ENCODE results near the gene STAT4. TPM values are rescaled to one million over a fixed set of nuclear protein-coding genes. Genes with fewer than 3 reads are reported as not detected.

The STAT4 gene
- total RNA-seq, 1 donor from 2014 or later: 1.6 TPM

GRCh38 chr2:190999949-191000665 is 150.7 kb downstream of the STAT4 start:
- no peaks in the 10 kb centered on the region for H3K79me2 ChIP-seq (ENCODE audit: insufficient read depth, low read length)
- TF ChIP-seq CTCF (IDR thresholded peaks at IDR 0.05; ENCODE audit: insufficient read depth, low read depth, low read length) (no peak), EZH2 (IDR thresholded peaks at IDR 0.05; ENCODE audit: insufficient read depth, low read length) (no peak)
- Mint-ChIP-seq H3K36me3 (ENCODE audit: low read depth, unreplicated experiment) (peaks cover 58% of the 10 kb centered on the region), H3K4me3 (ENCODE audit: unreplicated experiment) (no peak overlapping the region), H3K27ac (ENCODE audit: unreplicated experiment) (no peak overlapping the region), H3K9me3 (ENCODE audit: unreplicated experiment) (peaks cover 4% of the 10 kb centered on the region), H3K4me1 (ENCODE audit: low read depth, unreplicated experiment) (peaks cover 12% of the 10 kb centered on the region), H3K27me3 (ENCODE audit: low read depth, unreplicated experiment) (no peaks in the 10 kb centered on the region)
- no peak overlapping the region for H3K4me2 ChIP-seq (ENCODE audit: low read length)
- H2AFZ ChIP-seq (ENCODE audit: low read depth, low read length): no peak overlapping the region
- no peaks in the 10 kb centered on the region for H3K4me1 ChIP-seq (ENCODE audit: insufficient read depth, low read length)
- FAIRE-seq (no peak), DNase-seq (ENCODE audit: low read depth) (no peak)
- H3K9ac ChIP-seq (ENCODE audit: low read length): no peak overlapping the region
- no peak overlapping the region for H3K27ac ChIP-seq (ENCODE audit: low read depth, low read length)
- H3K36me3 ChIP-seq (ENCODE audit: insufficient read depth, low read length): peaks cover 53% of the 10 kb centered on the region
- no peaks in the 10 kb centered on the region for H3K27me3 ChIP-seq (ENCODE audit: insufficient read depth, low read length)
- no peaks in the 10 kb centered on the region for H4K20me1 ChIP-seq (ENCODE audit: insufficient read depth, low read length)
- H3K4me3 ChIP-seq (ENCODE audit: insufficient read depth, low read depth, low read length): no peak overlapping the region
- H3K9me3 ChIP-seq (ENCODE audit: insufficient read depth, low read depth, low read length): no peaks in the 10 kb centered on the region

- H2AFZ ChIP-seq (ENCODE audit: low read depth, low read length): no peak overlapping the region
- H3K4me1 ChIP-seq (ENCODE audit: insufficient read depth, low read length): no peaks in the 10 kb centered on the region
- Mint-ChIP-seq H3K9me3 (ENCODE audit: unreplicated experiment) (peaks cover 4% of the 10 kb centered on the region), H3K4me1 (ENCODE audit: low read depth, unreplicated experiment) (peaks cover 13% of the 10 kb centered on the region), H3K27me3 (ENCODE audit: low read depth, unreplicated experiment) (no peaks in the 10 kb centered on the region), H3K27ac (ENCODE audit: unreplicated experiment) (peak overlapping the region; percentile 66), H3K36me3 (ENCODE audit: low read depth, unreplicated experiment) (peaks cover 58% of the 10 kb centered on the region), H3K4me3 (ENCODE audit: unreplicated experiment) (no peak overlapping the region)
- H3K79me2 ChIP-seq (ENCODE audit: insufficient read depth, low read length): no peaks in the 10 kb centered on the region
- H3K4me2 ChIP-seq (ENCODE audit: low read length): no peak overlapping the region
- no peak for TF ChIP-seq EZH2 (IDR thresholded peaks at IDR 0.05; ENCODE audit: insufficient read depth, low read length)
- TF ChIP-seq CTCF (IDR thresholded peaks at IDR 0.05; ENCODE audit: insufficient read depth, low read depth, low read length): no peak
- H3K4me3 ChIP-seq (ENCODE audit: insufficient read depth, low read depth, low read length): no peak overlapping the region
- FAIRE-seq (no peak), DNase-seq (ENCODE audit: low read depth) (no peak)
- H3K27me3 ChIP-seq (ENCODE audit: insufficient read depth, low read length): no peaks in the 10 kb centered on the region
- H4K20me1 ChIP-seq (ENCODE audit: insufficient read depth, low read length): no peaks in the 10 kb centered on the region
- no peaks in the 10 kb centered on the region for H3K9me3 ChIP-seq (ENCODE audit: insufficient read depth, low read depth, low read length)
- H3K9ac ChIP-seq (ENCODE audit: low read length): no peak overlapping the region
- no peak overlapping the region for H3K27ac ChIP-seq (ENCODE audit: low read depth, low read length)
- peaks cover 45% of the 10 kb centered on the region for H3K36me3 ChIP-seq (ENCODE audit: insufficient read depth, low read length)
Measured at GRCh38 chr2:190999058-190999457, 151.7 kb downstream of the STAT4 start.

- Mint-ChIP-seq H3K27me3 (ENCODE audit: low read depth, unreplicated experiment) (no peaks in the 10 kb centered on the region), H3K9me3 (ENCODE audit: unreplicated experiment) (peaks cover 1% of the 10 kb centered on the region), H3K4me1 (ENCODE audit: low read depth, unreplicated experiment) (peaks cover 16% of the 10 kb centered on the region), H3K27ac (ENCODE audit: unreplicated experiment) (peak overlapping the region; percentile 87), H3K36me3 (ENCODE audit: low read depth, unreplicated experiment) (peaks cover 54% of the 10 kb centered on the region), H3K4me3 (ENCODE audit: unreplicated experiment) (no peak overlapping the region)
- FAIRE-seq: no peak
- H3K79me2 ChIP-seq (ENCODE audit: insufficient read depth, low read length): no peaks in the 10 kb centered on the region
- no peak overlapping the region for H2AFZ ChIP-seq (ENCODE audit: low read depth, low read length)
- no peaks in the 10 kb centered on the region for H4K20me1 ChIP-seq (ENCODE audit: insufficient read depth, low read length)
- no peaks in the 10 kb centered on the region for H3K4me1 ChIP-seq (ENCODE audit: insufficient read depth, low read length)
- H3K27ac ChIP-seq (ENCODE audit: low read depth, low read length): no peak overlapping the region
- H3K9ac ChIP-seq (ENCODE audit: low read length): no peak overlapping the region
- H3K9me3 ChIP-seq (ENCODE audit: insufficient read depth, low read depth, low read length): no peaks in the 10 kb centered on the region
- no peak for DNase-seq (ENCODE audit: low read depth)
- H3K4me2 ChIP-seq (ENCODE audit: low read length): no peak overlapping the region
- no peak overlapping the region for H3K4me3 ChIP-seq (ENCODE audit: insufficient read depth, low read depth, low read length)
- H3K27me3 ChIP-seq (ENCODE audit: insufficient read depth, low read length): no peaks in the 10 kb centered on the region
- peaks cover 46% of the 10 kb centered on the region for H3K36me3 ChIP-seq (ENCODE audit: insufficient read depth, low read length)
- no peak for TF ChIP-seq CTCF (IDR thresholded peaks at IDR 0.05; ENCODE audit: insufficient read depth, low read depth, low read length)
- TF ChIP-seq EZH2 (IDR thresholded peaks at IDR 0.05; ENCODE audit: insufficient read depth, low read length): no peak
Measured at GRCh38 chr2:190997526-190998113, 153.2 kb downstream of the STAT4 start.
